AG04449 (cell line): ENCODE data around the gene MOV10L1.

Experiments
- CTCF ChIA-PET: fragments of 350-600 bp; formaldehyde crosslinking; extraction: SDS; loops from one replicate; lab custom pipeline; 2021; ENCODE audit warnings: antibody characterized with exemption; lab: Yijun Ruan, JAX
- POLR2A ChIA-PET: fragments of 400-600, 350-600 bp; formaldehyde crosslinking; extraction: SDS; loops from one replicate; lab custom pipeline; 2020; ENCODE audit warnings: antibody characterized with exemption, inconsistent platforms; lab: Yijun Ruan, JAX
- DNase-seq: peaks from one replicate; pipeline ENCODE4 v3.0.0-alpha.2; 2010; ENCODE audit warnings: low read depth, low spot score
- H3K4me3 ChIP-seq: 2 replicates; pipeline ENCODE4 v1.5.1; 2011; ENCODE audit warnings: low read depth, mild to moderate bottlenecking, control low read depth, low read length
- TF ChIP-seq, protein P1 (sequence below): IDR thresholded peaks from one replicate; pipeline ENCODE4 v1.5.1; 2011; ENCODE audit warnings: mild to moderate bottlenecking, moderate library complexity, low read length, control low read depth, inconsistent platforms; ENCODE audit not compliant: insufficient read depth; ENCODE audit errors: missing control alignments

MOV10L1 gene

GRCh38 chr22:50169774-50170341, 80.1 kb downstream of the MOV10L1 start:
- TF ChIP-seq, protein P1, sequence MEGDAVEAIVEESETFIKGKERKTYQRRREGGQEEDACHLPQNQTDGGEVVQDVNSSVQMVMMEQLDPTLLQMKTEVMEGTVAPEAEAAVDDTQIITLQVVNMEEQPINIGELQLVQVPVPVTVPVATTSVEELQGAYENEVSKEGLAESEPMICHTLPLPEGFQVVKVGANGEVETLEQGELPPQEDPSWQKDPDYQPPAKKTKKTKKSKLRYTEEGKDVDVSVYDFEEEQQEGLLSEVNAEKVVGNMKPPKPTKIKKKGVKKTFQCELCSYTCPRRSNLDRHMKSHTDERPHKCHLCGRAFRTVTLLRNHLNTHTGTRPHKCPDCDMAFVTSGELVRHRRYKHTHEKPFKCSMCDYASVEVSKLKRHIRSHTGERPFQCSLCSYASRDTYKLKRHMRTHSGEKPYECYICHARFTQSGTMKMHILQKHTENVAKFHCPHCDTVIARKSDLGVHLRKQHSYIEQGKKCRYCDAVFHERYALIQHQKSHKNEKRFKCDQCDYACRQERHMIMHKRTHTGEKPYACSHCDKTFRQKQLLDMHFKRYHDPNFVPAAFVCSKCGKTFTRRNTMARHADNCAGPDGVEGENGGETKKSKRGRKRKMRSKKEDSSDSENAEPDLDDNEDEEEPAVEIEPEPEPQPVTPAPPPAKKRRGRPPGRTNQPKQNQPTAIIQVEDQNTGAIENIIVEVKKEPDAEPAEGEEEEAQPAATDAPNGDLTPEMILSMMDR, result no peak
- no peak for DNase-seq
- H3K4me3 ChIP-seq, result peak overlapping the region; percentile 45
- ChIA-PET CTCF (interaction anchor here (1.0 to 1.3 kb wide), 2 partner anchors 23 to 37 kb away, joined by 3 to 5 read pairs; no protein-coding TSS in a partner anchor), POLR2A (no interaction called here)

DNA sequence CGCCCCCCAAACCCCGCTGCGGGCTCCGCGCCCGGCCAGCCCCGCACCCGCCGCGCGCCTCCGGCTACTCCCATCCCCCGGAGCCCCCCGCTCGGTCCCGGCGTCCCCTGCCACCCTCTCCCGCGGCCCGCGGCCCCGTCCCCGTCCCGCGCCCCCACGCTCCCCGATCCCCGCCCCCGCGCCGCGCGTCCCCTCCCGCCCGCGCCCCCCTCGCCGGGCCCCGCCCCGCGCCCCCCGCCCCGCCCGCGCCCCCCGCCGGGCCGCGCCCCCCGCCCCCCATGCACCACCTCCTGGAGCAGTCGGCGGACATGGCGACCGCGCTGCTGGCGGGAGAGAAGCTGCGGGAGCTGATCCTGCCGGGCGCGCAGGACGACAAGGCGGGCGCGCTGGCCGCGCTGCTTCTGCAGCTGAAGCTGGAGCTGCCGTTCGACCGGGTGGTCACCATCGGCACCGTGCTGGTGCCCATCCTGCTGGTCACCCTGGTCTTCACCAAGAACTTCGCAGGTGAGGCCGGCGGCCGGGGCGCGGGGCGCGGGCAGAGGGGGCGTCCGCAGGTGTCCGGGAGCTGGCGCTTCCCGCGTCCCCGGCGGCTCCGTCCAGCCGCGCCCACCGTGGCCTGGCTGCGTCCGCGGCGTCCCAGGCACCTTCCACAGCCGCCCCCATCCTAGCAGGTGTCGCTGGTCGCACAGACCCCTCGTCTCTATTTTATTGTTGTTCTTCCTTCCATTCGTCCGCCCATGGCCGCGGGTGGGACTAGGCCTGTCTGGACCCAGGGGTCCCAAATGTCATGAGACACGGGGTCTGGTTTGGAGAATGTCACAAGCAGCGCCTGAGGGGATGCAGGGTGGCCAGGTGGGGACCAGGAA, 80.9 kb downstream of the MOV10L1 start, which contains the start of gene PANX2:
Gene PANX2, plus strand, starts transcription at position 279 of the 866 bp plus-strand sequence. Its CDS starts 0 bp downstream, at position 279.
- TF ChIP-seq, protein P1, result no peak
- POLR2A ChIA-PET, result no interaction called here
- no peak for DNase-seq
- CTCF ChIA-PET, result interaction anchor here (1.3 kb wide), 1 partner anchor 24 kb away, joined by 3 read pairs; no protein-coding TSS in a partner anchor
- H3K4me3 ChIP-seq, result peak within 1 kb of the TSS; percentile 48

DNA sequence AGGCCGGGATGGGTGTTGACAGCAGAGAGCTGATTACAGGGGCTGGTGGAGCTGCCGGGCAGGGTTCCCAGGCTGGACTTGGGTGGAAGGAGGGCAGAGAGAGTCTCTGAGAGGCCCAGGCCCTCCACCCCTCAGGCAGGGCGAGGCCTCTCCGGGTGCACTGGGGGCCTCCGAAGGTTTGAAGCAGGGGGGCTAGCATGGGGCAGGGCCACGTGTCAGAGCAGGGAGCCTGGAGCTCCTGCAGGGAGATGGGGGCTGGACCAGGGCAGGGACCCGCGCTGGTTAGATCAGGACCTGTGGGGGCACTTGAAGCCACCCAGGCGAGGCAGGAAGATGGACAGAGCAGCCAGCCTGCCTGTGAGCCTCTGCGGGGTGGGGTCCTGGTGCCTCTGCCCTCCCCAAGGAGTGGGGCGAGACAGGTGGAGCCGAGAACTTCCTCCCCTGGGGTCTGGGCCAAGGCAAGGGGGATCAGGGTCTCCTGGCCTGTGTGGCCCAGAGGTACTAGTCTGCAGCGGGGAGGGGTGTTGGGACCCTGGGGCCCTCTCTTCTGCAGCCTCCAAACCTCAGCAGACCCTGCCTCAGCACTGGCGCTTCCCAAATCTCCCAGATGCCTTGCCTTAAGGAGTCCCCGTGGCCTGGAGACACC, 81.6 kb downstream of the MOV10L1 start:
- DNase-seq, result no peak
- CTCF ChIA-PET, result interaction anchor here (1.3 kb wide), 1 partner anchor 25 kb away, joined by 3 read pairs; no protein-coding TSS in a partner anchor
- POLR2A ChIA-PET, result no interaction called here
- TF ChIP-seq, protein P1, result no peak
- no peak overlapping the region for H3K4me3 ChIP-seq

DNA sequence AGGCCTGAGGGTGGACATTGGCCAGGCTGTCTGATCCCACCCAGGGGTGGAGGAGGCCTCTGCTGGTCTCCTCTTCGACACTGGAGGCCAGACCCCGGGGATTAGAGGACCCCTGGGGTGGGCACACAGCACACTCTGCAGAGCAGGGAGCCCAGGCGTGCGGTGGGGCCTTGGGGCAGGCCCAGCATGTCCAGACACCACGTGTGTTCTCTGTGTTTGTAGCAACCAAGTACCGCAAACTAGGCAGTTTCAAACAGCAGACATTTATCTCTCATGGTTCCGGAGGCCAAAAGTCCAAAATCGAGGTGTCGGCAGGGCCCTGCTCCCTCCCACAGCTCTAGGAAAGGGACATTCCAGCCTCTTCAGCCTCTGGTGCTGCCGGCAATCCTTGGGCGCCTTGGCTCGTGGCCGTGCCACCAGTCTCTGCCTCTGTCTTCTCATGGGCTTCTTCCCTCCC, 82.2 kb downstream of the MOV10L1 start:
- CTCF ChIA-PET, result interaction anchor here (0.6 kb wide), 1 partner anchor 23 kb away, joined by 3 read pairs; no protein-coding TSS in a partner anchor
- POLR2A ChIA-PET, result no interaction called here

GRCh38 chr22:50173311-50173982, 83.6 kb downstream of the MOV10L1 start:
- TF ChIP-seq, protein P1, result no peak
- no peak for DNase-seq
- ChIA-PET CTCF (interaction anchor here (1.4 kb wide), 1 partner anchor 11 kb away, joined by 3 read pairs; no protein-coding TSS in a partner anchor), POLR2A (no interaction called here)
- no peak overlapping the region for H3K4me3 ChIP-seq

More for the DNA sequence above, 82.2 kb downstream of the MOV10L1 start:
- no peak for DNase-seq
- TF ChIP-seq, protein P1, result no peak
- no peak overlapping the region for H3K4me3 ChIP-seq
